HG02870 (cell line): Measurements from ENCODE around the gene MRO.
"Not testable (repeated sequence)": the region's sequence is repeated elsewhere in the genome, so short reads cannot be mapped to it uniquely, and the experiment has no call there.

Experiments
- ATAC-seq: cut with Tn5 transposase; IDR thresholded peaks from one replicate; pipeline ENCODE4 v1.9.1; 2021; ENCODE audit warnings: mild to moderate bottlenecking, moderate library complexity; ENCODE audit not compliant: unreplicated experiment

MRO gene

GRCh38 chr18:50819728-50820378 is at the start of gene MRO:
TSS of gene MRO (minus strand) at chr18:50820016. CDS start at chr18:50809400, 10,616 bp downstream.
- peak; percentile 88 for ATAC-seq

DNA sequence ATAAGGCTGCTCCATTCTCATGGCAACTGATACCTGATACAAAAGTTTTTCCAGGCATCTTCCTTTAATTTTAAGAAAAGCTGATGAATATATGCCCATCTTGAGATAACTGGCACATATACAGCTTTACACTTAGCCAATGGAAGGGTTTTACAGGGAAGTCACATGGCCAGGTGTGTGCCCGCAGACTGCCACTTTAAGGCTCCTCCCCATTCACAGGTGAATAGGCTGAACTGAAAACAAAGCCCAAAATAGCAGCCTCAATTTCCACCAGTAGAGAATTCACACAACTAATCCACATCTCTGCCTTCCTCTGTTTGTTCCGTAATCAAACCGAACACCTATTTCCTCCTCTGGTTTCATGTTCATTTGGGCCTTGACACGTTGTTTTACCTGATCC is 49.3 kb upstream of the MRO start:
- no peak for ATAC-seq

GRCh38 chr18:50866765-50867164 is 46.9 kb upstream of the MRO start:
- no peak for ATAC-seq

GRCh38 chr18:50863840-50864375 is 44.1 kb upstream of the MRO start:
- no peak for ATAC-seq

GRCh38 chr18:50862401-50862800 is 42.6 kb upstream of the MRO start:
- no peak for ATAC-seq

DNA sequence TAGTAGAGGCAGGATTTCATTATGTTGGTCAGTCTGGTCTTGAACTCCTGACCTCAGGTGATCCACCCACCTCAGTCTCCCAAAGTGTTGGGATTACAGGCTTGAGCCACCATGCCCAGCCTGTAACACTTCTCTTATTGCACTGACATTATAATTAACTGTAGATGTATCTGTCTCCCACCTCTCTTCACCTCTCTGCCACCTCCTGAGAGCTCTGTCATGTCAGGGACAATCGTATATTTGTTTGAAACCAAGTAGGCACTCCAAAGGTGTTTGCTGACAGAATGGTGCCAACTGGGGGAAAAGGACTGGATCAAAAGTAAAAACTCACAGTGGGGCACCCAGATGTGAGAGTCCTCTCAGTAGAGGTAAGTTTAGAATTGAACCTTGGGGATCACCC is 41.8 kb upstream of the MRO start:
- no peak for ATAC-seq

DNA sequence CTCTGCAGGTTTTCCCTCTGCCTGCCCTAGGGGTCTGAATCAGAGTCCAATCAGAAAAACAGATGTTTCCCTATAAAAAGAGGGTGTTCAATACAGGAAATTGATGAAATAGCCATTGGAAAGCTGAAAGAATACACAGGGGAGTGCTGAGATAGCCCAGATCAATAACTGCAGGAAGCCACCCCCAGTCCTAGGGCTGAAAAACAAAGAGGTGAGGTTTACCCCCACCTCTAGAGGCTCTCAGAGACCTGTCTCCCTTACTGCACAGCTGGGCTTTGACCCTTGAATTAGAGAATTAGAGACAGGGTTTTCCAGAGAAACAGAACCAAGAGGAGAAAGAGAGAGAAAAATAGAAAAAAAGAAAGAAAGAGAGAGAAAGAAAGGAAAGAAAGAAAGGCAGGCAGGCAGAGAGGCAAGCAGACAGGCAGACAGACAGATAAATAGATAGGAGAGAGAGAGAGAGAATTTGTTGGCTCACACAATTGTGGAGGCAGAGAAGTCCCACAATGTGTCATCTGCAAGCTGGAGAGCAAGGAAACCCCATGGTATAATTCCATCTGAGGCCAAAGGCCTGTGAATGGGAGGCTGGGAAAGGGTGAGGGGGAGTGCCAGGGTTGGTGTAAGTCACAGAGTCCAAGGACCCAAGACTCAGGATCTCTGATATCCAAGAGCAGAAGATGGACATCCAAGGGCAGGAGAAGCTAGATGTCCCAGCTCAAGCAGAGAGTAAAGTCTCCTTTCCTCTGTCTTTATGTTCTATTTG is 40.2 kb upstream of the MRO start:
- ATAC-seq = no peak

GRCh38 chr18:50857694-50858093 is 37.9 kb upstream of the MRO start:
- no peak for ATAC-seq

DNA sequence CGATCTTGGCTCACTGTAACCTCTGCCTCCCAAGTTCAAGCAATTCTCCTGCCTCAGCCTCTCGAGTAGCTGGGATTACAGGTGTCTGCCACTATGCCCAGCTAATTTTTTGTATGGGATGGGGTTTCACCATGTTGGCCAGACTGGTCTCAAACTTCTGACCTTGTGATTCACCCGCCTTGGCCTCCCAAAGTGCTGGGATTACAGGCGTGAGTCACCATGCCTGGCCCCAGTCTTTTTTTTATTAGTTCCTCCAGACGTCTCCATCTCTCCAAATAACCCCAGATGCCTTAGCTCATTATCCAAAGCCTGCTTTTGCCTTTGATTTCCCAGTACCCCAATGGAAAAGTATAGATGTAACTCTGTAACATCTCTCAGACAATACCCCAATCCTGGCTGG is 37.4 kb upstream of the MRO start:
- ATAC-seq = not testable (repeated sequence)

DNA sequence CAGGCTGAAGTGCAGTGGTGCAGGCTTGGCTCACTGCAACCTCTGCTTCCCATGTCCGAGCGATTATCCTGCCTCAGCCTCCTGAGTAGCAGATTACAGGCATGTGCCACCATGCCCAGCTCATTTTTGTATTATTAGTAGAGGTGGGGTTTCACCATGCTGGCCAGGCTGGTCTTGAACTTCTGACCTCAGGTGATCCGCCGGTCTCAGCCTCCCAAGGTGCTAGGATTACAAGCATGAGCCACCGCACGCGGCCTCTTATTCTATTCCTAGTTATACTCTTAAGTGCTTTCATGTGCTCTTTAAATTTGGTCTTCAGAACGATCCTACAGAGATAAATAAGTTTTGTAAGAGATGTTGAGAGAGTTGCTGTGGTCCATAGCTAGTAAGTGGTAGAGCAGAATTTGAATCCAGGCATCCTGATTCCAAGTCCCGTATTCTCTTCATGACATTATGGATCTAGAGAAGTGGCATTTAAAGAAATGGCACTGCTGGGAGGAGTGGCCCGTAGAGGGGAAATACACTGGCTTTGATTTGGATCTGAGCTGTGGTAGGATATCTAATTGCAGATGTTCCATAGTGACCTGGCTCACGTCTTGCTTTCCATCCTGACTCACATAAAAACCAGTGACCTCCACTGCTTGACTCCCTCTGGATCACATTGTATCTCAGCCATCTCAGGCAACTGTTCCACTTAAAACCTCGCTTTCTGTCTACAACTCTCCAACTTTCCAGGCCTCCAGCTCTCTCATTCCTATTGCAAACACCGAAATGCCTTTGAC is 36.4 kb upstream of the MRO start:
- ATAC-seq = no peak

DNA sequence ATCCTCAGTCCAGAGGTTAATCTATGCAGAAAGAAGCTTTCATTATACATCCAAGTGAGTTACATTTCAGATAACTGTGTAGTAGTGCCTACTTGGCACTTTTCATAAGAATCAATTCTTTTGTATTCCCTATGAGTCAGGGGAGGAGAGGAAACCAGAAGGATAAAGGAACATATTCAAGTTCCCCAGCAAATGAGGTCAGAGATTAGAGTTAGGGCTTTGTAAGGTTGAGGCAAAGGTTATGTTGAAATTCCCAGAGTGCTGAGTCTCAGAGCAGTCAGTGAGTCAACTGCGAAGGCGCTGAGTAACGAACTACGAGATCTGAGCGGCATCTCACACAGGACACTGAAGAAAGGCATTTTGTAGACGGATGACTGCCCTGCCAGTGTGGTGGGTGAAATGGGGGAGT is 34.1 kb upstream of the MRO start:
- no peak for ATAC-seq

DNA sequence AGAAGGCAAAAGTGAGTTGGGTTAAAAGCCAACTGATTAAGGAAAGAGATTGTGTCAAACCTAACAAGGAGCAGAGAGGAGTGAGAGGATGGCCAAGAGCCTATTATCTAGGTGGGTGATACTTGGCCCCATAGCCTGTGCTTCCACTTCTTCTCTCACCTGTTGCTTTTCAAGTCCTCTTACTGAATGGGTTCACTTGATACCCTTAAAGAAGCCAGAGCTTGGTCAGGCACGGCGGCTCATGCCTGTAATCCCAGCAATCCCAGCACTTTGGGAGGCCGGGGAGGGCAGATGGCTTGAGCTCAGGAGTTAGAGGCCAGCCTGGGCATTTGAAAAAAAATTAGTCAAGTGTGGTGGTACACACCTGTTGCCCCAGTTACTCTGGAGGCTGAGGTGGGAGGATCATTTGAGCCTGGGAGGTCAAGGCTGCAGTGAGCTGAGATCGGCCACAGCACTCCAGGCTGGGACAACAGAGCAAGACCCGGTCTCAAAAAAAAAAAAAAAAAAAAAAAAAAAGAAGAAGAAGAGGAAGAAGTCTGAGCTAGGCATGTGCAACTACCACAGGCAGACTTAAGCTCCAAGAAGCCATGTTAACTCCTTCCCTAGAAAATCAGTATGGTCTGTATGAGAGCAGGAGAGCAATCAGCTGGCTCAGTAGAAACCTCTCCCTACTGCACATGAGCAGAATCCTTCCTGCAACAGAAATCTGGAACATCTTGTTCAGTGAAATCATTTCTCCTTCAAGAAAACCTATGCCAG is 30.7 kb upstream of the MRO start:
- no peak for ATAC-seq

GRCh38 chr18:50849419-50849821 is 29.6 kb upstream of the MRO start:
- no peak for ATAC-seq

DNA sequence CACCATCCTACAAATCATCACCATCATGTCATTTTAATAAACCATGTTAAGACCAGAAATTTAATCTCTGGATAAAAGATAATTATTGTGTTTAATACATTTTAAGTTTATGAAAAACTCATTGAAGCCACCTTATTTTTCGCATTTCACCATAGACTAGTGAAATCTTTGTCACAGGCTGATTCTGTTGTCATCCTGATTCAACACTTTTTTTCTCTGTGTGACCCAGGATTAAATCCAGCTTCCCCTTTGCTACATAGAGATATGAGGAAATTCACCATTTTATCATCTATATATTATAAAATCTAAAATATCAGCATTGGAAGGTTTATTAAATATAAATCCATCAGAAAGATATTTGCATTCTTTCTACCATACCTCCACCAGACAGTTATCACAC is 29.2 kb upstream of the MRO start:
- ATAC-seq = no peak

DNA sequence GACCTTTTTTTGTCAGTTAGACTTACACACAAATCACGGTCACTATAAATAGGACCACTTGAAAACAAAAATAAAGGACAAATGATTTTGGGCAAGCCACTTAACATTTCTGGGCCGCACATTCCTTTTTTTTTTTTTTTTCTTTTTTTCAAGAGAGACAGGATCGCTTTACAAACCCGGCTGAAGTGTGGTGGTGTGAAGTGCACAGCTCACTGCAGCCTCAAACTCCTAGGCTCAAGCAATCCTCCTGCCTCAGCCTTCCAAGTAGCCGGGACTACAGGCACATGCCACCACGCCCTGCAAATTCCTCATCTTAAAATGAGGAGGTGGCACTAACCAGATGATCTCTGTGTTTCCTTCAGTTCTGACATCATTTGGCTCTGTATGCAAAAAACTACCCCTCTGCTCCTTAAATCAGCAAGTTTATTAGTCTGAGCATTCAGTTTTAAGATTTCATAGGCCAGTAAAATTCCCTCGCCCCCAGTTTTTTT is 28.3 kb upstream of the MRO start:
- no peak for ATAC-seq

GRCh38 chr18:50847192-50847591 is 27.4 kb upstream of the MRO start:
- ATAC-seq = no peak

- ATAC-seq = no peak
These were observed 25.1 kb upstream of the MRO start for GRCh38 chr18:50844960-50845359.

GRCh38 chr18:50844554-50844953 is 24.7 kb upstream of the MRO start:
- ATAC-seq = no peak

DNA sequence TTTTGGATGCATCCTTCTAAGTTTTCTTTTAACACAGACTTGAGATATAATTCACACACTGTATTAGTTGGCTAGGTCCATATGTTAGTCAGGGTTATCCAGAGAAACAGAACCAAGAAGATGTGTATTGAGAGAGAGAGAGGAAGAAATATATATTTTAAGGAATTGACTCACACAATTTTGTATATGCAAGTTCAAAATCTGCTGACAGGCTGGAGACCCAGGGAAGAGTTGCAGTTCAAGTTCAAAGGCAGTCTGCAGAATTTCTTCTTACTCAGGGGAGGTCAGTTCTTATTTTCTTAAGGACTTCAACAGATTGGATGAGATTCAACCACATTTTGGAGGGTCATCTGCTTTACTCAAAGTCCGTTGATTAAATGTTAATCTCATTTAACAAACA is 23.0 kb upstream of the MRO start:
- no peak for ATAC-seq

- no peak for ATAC-seq
These were observed 20.2 kb upstream of the MRO start for GRCh38 chr18:50839996-50840395.

- ATAC-seq = no peak
These were observed 19.5 kb upstream of the MRO start for GRCh38 chr18:50839341-50839740.
